ELR (cell line): ENCODE measurements around the gene COL19A1.
A peak's percentile ranks its signal among the peaks of the same experiment; 100 is the strongest.
"Not testable (repeated sequence)": the region's sequence is repeated elsewhere in the genome, so short reads cannot be mapped to it uniquely, and the experiment has no call there.

ENCODE experiments used
- DNase-seq: peaks from one replicate; pipeline ENCODE4 v3.0.0-alpha.2; 2015; ENCODE audit warnings: low read depth

COL19A1 gene

DNA sequence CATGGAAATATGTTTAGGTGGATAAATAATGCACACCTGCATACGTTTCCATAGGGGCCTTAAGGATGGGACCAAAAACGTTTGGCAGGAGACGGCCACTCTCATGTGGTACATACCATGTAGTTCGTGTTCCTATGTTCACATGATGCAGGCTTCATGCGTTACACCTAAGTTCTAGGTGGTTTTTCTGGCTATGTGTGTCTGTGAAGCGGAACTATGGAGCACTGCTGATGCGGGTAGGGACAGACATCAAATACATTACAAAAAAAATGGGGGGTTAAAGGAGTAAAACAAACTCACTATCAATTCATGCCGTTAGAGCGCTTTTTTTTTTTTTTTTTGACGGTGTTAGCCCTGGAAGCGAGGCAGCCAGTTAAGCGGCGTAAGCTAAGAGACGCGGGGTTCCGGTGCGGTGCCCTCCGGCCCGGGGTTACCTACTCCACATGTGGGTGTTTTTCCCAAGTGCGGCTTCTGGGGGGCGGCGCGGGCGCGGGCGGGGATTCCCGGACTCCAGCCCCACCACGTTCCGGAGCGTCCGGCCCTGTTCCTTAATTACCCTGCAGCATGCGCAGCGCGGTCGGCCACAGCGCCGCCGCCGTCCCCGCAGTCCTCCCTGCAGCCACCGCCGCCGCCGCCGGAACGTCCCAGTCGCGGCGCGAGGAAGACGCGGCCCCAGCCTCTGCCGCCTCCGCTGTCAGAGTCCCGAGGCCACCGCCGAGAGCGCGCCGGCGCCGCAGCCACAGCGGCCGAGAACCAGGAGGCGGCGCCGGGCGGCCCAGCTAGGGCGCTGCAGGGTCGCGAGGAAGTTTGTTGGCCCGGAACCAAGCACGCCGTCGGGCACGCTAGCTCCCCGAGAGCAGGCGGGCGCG is 648 bp downstream of the COL19A1 start:
- peak; percentile 53 for DNase-seq

DNA sequence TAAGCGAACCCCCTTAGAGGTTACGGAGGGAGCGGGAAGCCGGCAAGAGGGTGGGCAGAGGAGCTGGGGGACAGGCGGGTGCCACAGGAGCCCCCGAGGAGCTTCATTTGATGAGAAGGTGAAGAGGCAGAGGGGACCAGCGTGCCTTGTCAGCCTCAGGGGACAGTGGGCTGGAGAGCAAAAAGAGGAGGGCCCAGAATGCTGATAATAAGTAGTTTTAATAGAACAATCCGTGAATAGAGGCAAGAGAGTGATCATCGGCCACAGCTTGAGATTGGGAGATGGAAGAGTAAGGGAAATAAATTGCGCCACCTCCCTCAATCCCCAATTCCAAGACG is 1.3 kb downstream of the COL19A1 start:
- DNase-seq = no peak

- no peak for DNase-seq
These were observed 2.0 kb downstream of the COL19A1 start for GRCh38 chr6:69868252-69868804.

DNA sequence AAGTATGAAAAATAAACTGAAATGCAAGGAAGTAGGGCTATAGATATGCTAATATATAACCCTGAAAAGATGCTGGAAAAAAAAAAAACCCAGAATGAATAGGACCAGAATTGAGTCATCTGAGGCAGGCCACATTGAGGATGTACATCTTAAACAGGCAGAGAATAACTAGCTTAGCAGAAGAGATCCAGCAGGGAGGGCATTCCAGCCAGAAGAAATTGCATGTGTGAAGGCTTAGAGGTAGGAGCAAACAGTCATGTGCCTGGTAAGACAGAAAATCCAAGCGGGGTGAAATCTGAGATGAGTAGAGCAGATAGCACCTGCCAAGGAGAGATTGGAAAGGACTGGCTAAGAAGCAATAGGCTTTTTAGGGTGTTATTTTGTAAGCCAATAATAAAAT is 2.6 kb downstream of the COL19A1 start:
- no peak for DNase-seq

- DNase-seq = no peak
These were observed 4.8 kb downstream of the COL19A1 start for GRCh38 chr6:69871107-69871506.

- no peak for DNase-seq
These were observed 6.9 kb downstream of the COL19A1 start for GRCh38 chr6:69873291-69873690.

DNA sequence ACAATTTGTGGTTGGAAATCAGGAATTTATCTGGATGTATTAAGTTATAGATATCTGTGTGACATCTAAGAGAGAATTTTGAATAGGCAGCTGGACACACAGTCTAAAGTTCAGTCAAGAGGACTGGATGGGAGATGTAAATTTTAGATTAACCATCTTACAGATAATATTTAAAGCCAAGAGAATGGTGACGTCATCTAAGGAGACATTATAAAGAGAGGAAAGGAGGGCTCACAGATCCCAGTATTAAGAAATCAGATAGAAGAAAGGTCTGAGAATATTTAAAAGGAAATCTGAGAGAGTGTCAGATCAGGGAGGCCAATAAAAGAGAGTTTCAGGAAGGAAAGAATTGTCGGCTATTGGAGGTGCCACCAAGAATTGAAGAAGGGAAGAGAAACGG is 9.4 kb downstream of the COL19A1 start:
- no peak for DNase-seq

DNA sequence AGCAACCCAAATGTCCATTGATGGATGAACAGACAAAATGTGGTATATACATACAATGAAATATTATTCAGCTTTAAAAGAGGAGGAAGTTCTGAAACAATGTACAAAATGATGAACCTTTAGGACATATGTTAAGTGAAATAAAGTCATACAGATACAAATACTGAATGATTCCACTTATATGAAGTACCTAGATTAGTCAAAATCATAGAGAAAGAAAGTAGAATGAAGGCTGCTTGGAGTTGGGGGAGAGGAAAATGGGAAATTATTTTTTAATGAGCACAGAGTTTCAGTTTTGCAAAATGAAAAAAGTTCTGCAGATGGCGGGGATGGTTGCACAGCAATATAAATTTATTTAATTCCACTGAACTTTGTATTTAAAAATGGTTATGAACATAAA is 12.4 kb downstream of the COL19A1 start:
- DNase-seq = no peak

GRCh38 chr6:69880601-69881000 is 14.2 kb downstream of the COL19A1 start:
- peak; percentile 24 for DNase-seq

DNA sequence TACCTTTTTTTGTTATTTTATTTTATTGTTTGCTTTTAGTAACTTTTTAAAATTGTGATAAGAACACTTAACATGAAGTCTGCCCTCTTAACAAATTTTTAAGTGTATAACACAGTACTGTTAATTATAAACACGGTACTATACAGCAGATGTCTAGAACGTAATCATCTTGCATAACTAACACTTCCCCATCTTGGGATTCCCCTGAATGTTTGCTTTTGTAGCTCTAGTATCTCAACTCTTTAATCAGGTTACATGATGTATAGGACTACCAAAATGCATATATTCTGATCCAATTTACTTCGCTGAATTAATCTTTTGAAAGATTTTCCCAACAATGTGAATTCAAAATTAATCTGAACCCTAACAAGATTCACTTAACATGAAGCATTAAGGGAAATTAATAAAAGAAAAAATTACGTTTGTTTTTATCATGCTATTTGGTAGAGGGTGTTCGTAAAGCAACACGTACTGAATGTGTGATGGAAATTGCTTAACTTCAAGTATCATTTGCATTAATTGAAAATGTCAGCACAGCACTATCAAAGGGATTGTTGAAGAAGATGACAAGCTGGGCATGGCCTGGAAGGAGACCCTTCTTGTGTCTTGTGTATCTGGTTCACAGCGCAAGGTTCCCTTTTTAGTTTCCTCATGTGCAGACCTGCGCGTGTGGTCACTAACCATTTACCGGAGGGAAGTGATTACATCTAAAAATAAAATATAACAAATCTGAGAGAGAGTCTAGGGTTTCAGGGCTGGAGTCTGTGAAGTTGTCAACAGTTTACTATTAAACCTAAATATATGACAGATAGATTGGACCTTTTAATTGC is 15.2 kb downstream of the COL19A1 start:
- no peak for DNase-seq

DNA sequence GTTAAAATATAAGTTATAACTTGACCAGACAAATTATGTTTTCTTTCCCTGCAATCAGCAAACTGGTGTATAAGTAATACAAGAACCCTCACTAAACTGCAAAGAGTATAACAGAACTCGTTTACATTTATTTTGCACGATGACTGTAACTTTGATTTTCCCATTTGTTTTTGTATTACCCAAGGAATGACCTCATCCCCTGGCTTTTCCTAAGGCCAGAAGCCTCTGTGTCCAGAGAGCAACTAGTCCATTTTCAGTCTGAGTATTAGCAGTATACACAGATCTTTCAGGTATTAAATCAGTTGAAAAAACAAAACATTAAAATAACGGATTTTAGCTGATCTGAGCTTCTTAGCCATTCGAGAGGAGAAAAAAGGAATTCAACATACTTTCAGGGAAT is 17.2 kb downstream of the COL19A1 start:
- DNase-seq = peak; percentile 6

- DNase-seq = no peak
These were observed 17.9 kb downstream of the COL19A1 start for GRCh38 chr6:69884231-69884630.

GRCh38 chr6:69887026-69887425 is 20.7 kb downstream of the COL19A1 start:
- peak; percentile 21 for DNase-seq

DNA sequence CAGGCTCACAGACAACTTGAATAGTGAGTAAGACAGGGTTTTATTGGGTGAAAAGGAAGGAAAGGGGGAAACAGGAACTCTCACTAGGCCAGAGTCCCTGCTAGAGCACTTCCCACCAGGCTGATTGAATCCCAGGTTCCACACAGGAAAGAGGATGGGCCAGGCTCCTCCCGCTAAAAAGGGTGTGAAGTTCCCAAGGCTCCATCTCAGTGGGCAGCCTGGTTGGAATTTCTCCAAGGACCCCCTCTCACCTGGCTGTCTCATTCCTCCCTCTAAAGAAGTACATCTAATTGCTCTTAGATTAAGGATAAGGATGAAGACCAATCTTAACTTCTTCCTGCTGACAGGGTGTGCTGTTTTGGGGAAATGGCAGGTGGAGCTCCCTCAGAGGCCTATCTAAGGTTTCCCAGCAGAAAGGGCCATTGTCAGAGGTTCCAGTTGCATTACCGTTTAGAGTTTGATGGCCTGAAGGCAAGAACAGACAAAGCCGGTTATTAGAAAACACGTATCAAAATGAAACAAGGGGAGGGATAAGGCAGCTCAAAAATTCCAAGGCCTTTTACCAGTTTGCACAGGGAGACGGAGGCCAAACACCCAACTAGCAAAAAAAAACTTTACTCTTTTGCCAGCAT is 21.5 kb downstream of the COL19A1 start:
- no peak for DNase-seq

GRCh38 chr6:69888482-69889233 is 22.3 kb downstream of the COL19A1 start:
- no peak for DNase-seq

DNA sequence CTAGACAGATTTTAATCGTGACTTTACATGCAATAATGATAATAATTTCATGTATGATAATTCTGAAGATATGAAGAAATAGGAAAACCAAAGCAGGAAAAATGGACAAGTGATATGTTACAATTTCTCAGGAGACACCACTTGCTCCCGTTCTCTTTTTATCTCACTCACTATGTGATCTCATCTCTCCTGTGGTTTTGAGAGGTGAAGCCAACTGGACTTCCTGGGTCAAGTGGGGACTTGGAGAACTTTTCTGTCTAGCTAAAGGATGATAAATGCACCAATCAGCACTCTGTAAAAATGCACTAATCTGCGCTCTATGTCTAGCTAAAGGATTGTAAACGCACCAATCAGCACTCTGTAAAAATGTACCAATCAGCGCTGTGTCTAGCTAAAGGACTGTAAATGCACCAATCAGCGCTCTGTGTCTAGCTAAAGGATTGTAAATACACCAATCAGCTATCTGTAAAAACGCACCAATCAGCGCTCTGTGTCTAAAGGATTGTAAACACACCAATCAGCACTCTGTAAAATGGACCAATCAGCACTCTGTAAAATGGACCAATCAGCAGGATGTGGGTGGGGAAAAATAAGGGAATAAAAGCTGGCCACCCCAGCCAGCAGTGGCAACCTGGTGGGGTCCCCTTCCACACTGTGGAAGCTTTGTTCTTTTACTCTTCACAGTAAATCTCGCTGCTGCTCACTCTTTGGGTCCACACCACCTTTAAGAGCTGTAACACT is 23.0 kb downstream of the COL19A1 start:
- not testable (repeated sequence) for DNase-seq

- DNase-seq = not testable (repeated sequence)
These were observed 26.2 kb downstream of the COL19A1 start for GRCh38 chr6:69892561-69892960.

DNA sequence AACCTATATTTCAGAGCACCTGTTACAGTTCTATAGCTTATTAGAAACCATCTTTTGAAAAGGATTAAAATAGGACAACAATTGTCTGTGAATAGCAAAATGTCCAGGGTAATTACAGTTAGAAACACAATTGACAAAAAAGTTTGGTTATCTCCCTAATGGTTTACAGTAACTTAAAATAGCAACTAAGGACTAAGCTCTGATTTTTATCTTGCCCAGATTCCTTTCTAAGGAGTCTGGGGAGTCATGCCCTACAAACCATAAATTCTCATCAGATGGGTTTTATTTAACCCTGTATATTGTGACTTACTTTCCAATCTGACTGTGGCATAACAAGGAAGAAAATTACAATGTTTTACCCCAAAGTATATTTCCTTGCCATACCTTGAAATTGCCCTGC is 26.9 kb downstream of the COL19A1 start:
- DNase-seq = not testable (repeated sequence)

GRCh38 chr6:69894578-69895347 is 28.4 kb downstream of the COL19A1 start:
- peak; percentile 61 for DNase-seq

- no peak for DNase-seq
These were observed 29.0 kb downstream of the COL19A1 start for GRCh38 chr6:69895396-69895795.
